Right lung (tissue), 5 donors: Measurements from ENCODE around the gene MMP10. TPM values are rescaled to one million over a fixed set of nuclear protein-coding genes. Genes with fewer than 3 reads are reported as not detected.

Experiments used
- DNase-seq, 2 donors: peaks; one replicate each; pipeline ENCODE4 v3.0.0-alpha.2; 2013
- polyA plus RNA-seq, 5 donors: library from polyadenylated mRNA; unstranded; fragments of 120-200 nt; gene quantifications; one replicate each; pipeline versions ENCODE4 v1.2.1 to v1.2.3, GENCODE V29; 2013; ENCODE audit warnings: inconsistent platforms in 1 of 5, low replicate concordance in 1 of 5; ENCODE audit not compliant: insufficient read length in 5 of 5, insufficient read depth in 1 of 5

Gene MMP10
- polyA plus RNA-seq, 5 donors: 0.45 to 2.4 (median 1.8) TPM

GRCh38 chr11:102729849-102730815 is 50.3 kb downstream of the MMP10 start:
- DNase-seq: no peak

GRCh38 chr11:102727890-102728289 is 52.5 kb downstream of the MMP10 start:
- DNase-seq: no peak

GRCh38 chr11:102724904-102725500 is 55.4 kb downstream of the MMP10 start, which contains the start of gene MMP8:
MMP8 (minus strand) TSS chr11:102724954; CDS start chr11:102724855, 99 bp downstream.
- DNase-seq: no peak

GRCh38 chr11:102722821-102723220 is 57.6 kb downstream of the MMP10 start:
- DNase-seq: no peak

Other genes starting within 250 kb of the MMP10 start
- under 1 TPM in 4 of 5 donors, not detected in 1; 0.38 to 0.84 (median 0.70) TPM for gene MMP7, start 249.9 kb downstream of the MMP10 start, polyA plus RNA-seq
- gene MMP20, start 155.3 kb downstream of the MMP10 start, polyA plus RNA-seq: not detected
- not detected for gene MMP27, start 74.9 kb downstream of the MMP10 start, polyA plus RNA-seq
- gene MMP8, start 55.7 kb downstream of the MMP10 start, polyA plus RNA-seq: under 1 TPM in 4 of 5 donors, not detected in 1; 0.05 to 0.26 (median 0.16) TPM
- gene MMP1, start 17.5 kb upstream of the MMP10 start, polyA plus RNA-seq: 1 to 10 TPM; 1.2 to 8.3 (median 2.9) TPM
- gene MMP3, start 63.0 kb upstream of the MMP10 start, polyA plus RNA-seq: not detected
- not detected for gene MMP12, start 94.4 kb upstream of the MMP10 start, polyA plus RNA-seq
- under 1 TPM in 2 of 5 donors, not detected in 3; 0.06 to 0.10 TPM for gene MMP13, start 175.1 kb upstream of the MMP10 start, polyA plus RNA-seq